GM12878 (cell line): Measurements from ENCODE around the gene HES2. TPM values are rescaled to one million over a fixed set of nuclear protein-coding genes. Genes with fewer than 3 reads are reported as not detected.

Experiments used
- ATAC-seq: fragments of 200-7000 bp; cut with Tn5 transposase; 3 replicates; pipeline ENCODE4 v1.9.1; 2020; ENCODE audit warnings: mild to moderate bottlenecking, moderate library complexity
- BruUV-seq: library from RNA; stranded (reverse); fragments of 400-500 nt; replicated peaks from 2 replicates; lab custom pipeline; 2021; lab: Mats Ljungman, UMichigan
- CTCF ChIA-PET: fragments of 300-600 bp; sonication (Branson Sonifier 250); formaldehyde crosslinking; extraction: SDS; loops from one replicate; lab custom pipeline; 2021; ENCODE audit warnings: inconsistent platforms; lab: Yijun Ruan, JAX
- POLR2A ChIA-PET: fragments of 350-600 bp; formaldehyde crosslinking; extraction: SDS; loops from one replicate; lab custom pipeline; 2021; ENCODE audit warnings: inconsistent platforms; lab: Charles Lee
- RAD21 ChIA-PET: fragments of 300-600 bp; sonication (Branson Sonifier 250); formaldehyde crosslinking; loops from one replicate; lab custom pipeline; 2023; ENCODE audit warnings: antibody characterized with exemption; ENCODE audit not compliant: unreplicated experiment; lab: Charles Lee
- SMC1A ChIA-PET: fragments of 300-600 bp; sonication (Branson Sonifier 250); formaldehyde crosslinking; loops from one replicate; lab custom pipeline; 2023; ENCODE audit not compliant: unreplicated experiment, uncharacterized antibody; lab: Charles Lee
- DNase-seq: peaks from one replicate; pipeline ENCODE4 v3.0.0-alpha.2; 2011; ENCODE audit warnings: low read depth, low spot score
- FAIRE-seq: peaks from 3 replicates; lab custom pipeline; 2011; peaks lifted over from hg19 to GRCh38; lab: Jason Lieb, UNC
- H2AFZ ChIP-seq: 2 replicates; pipeline ENCODE4 v1.6.0; 2011; ENCODE audit warnings: low read depth, low read length, control low read depth; ENCODE audit not compliant: control insufficient read depth
- H3K27ac ChIP-seq: 2 replicates; pipeline ENCODE4 v1.5.1; 2011; ENCODE audit warnings: control low read depth; ENCODE audit not compliant: control insufficient read depth, insufficient read depth
- H3K27me3 ChIP-seq, 2 experiments: replicated peaks in 1 of 2; 2 replicates each; pipeline versions ENCODE4 v1.6.0 to v1.6.1; 2011; ENCODE audit warnings: low read length in 1 of 2; ENCODE audit not compliant: control insufficient read depth in 2 of 2, insufficient read depth in 2 of 2
- H3K36me3 ChIP-seq, 2 experiments: 2 replicates each; pipeline ENCODE4 v1.5.1; 2011; ENCODE audit warnings: low read length in 1 of 2; ENCODE audit not compliant: control insufficient read depth in 2 of 2, insufficient read depth in 2 of 2
- H3K4me1 ChIP-seq: 2 replicates; pipeline ENCODE4 v1.6.1; 2011; ENCODE audit warnings: mild to moderate bottlenecking, low read length, moderate library complexity, mixed read lengths; ENCODE audit not compliant: control insufficient read depth, insufficient read depth
- H3K4me2 ChIP-seq: 2 replicates; pipeline ENCODE4 v1.6.0; 2011; ENCODE audit warnings: control low read depth; ENCODE audit not compliant: control insufficient read depth, insufficient read depth
- H3K4me3 ChIP-seq: fragments of 200-600 bp; sonication (generic); 2 replicates; pipeline ENCODE4 v1.5.1; 2016
- H3K79me2 ChIP-seq: 2 replicates; pipeline ENCODE4 v1.6.0; 2011; ENCODE audit warnings: low read length; ENCODE audit not compliant: control insufficient read depth, insufficient read depth
- H3K9ac ChIP-seq: 2 replicates; pipeline ENCODE4 v1.8.0; 2011; ENCODE audit warnings: low read length, control low read depth, mixed read lengths; ENCODE audit not compliant: control insufficient read depth, insufficient read depth
- H3K9me3 ChIP-seq: replicated peaks from 3 replicates; pipeline ENCODE4 v1.5.1; 2011; ENCODE audit warnings: mild to moderate bottlenecking, low read length; ENCODE audit not compliant: control insufficient read depth, insufficient read depth
- H4K20me1 ChIP-seq: 2 replicates; pipeline ENCODE4 v1.6.0; 2011; ENCODE audit not compliant: control insufficient read depth, insufficient read depth
- EED ChIP-seq: sonication (generic); IDR thresholded peaks from 2 replicates; pipeline ENCODE4 v1.6.1; 2016; ENCODE audit warnings: antibody characterized with exemption, low read depth
- HDAC6 ChIP-seq: fragments of 200-600 bp; sonication (generic); IDR thresholded peaks from one replicate; pipeline ENCODE4 v1.8.0; 2017; ENCODE audit warnings: antibody characterized with exemption; ENCODE audit not compliant: unreplicated experiment
- KAT2A ChIP-seq: conservative IDR thresholded peaks from 2 replicates; pipeline ENCODE4 v1.6.1; 2011; ENCODE audit warnings: low read depth, low read length; ENCODE audit not compliant: control insufficient read depth
- POLR2A ChIP-seq: IDR thresholded peaks from 2 replicates; pipeline ENCODE4 v1.6.1; 2011; ENCODE audit warnings: low read depth, mild to moderate bottlenecking, low read length
- RBBP5 ChIP-seq: fragments of 200-600 bp; sonication (generic); conservative IDR thresholded peaks from 2 replicates; pipeline ENCODE4 v1.6.1; 2016
- RCOR1 ChIP-seq: conservative IDR thresholded peaks from 2 replicates; pipeline ENCODE4 v1.6.1; 2012; ENCODE audit warnings: low read depth, low read length, improper control_type of control experiment
- RELA ChIP-seq: fragments of 450-650 bp; IDR thresholded peaks from 2 replicates; pipeline ENCODE4 v1.8.0; 2014; ENCODE audit warnings: borderline replicate concordance; ENCODE audit not compliant: partially characterized antibody
- SMAD5 ChIP-seq: IDR thresholded peaks from 2 replicates; pipeline ENCODE4 v1.6.1; 2016; ENCODE audit warnings: antibody characterized with exemption, low read depth
- SREBF1 ChIP-seq: IDR thresholded peaks from 2 replicates; pipeline ENCODE4 v1.6.1; 2012; ENCODE audit warnings: mild to moderate bottlenecking, low read length
- STAT3 ChIP-seq: IDR thresholded peaks from 2 replicates; pipeline ENCODE4 v1.6.1; 2011; ENCODE audit warnings: low read depth, low read length, improper control_type of control experiment
- TCF3 ChIP-seq: IDR thresholded peaks from 2 replicates; pipeline ENCODE4 v1.6.1; 2012; ENCODE audit warnings: low read depth, mild to moderate bottlenecking, low read length, borderline replicate concordance; ENCODE audit not compliant: insufficient read depth
- ZNF217 ChIP-seq: fragments of 450-650 bp; IDR thresholded peaks from 2 replicates; pipeline ENCODE4 v1.6.1; 2017; ENCODE audit warnings: antibody characterized with exemption, mild to moderate bottlenecking
- ZNF622 ChIP-seq: fragments of 450-650 bp; IDR thresholded peaks from 2 replicates; pipeline ENCODE4 v1.6.1; 2017; ENCODE audit warnings: mild to moderate bottlenecking, inconsistent platforms
- WGBS: methylation state at CpG from one replicate; pipeline ENCODE4 v1.1.6; 2016; ENCODE audit warnings: low lambda C conversion rate; ENCODE audit not compliant: insufficient replicate concordance, insufficient coverage; ENCODE audit errors: missing lambda C conversion rate; 5-methylcytosine and 5-hydroxymethylcytosine counted together
- in situ Hi-C: fragments of 300-500 bp; cut with MboI; formaldehyde crosslinking; loops from 9 replicates; pipeline ENCODE4 v1.14.3; 2018; ENCODE audit warnings: mixed read lengths
- intact Hi-C: fragments of 100-400 bp; cut with micrococcal nuclease; formaldehyde crosslinking; loops from one replicate; pipeline ENCODE4 v1.14.2; 2022; ENCODE audit not compliant: unreplicated experiment
- polyA plus RNA-seq, 11 experiments: library from polyadenylated mRNA; depleted of rRNA in 4 of 11; unstranded in 6 of 11; stranded (reverse) in 5 of 11; fragments of >200 nt; fragmentation: Nextera tagmentation in 4 of 11; fragmentation: Illumina TruSeq in 1 of 11; extraction: Ambion mirVana in 4 of 11; extraction: Trizol in 1 of 11; gene quantifications; 1 replicate in 1 of 11; 2 replicates in 10 of 11; pipeline versions ENCODE4 v1.2.1 to v1.2.3, GENCODE V29; 2011 to 2016; ENCODE audit warnings: inconsistent platforms in 2 of 11, missing spikeins in 2 of 11, low read depth in 1 of 11
- total RNA-seq, 4 experiments: library from RNA; depleted of rRNA in 3 of 4; stranded (reverse); fragments of >200 nt in 3 of 4; fragmentation: Illumina TruSeq in 1 of 4; extraction: Trizol in 1 of 4; gene quantifications; 2 replicates each; pipeline versions ENCODE4 v1.2.1 to v1.2.3, GENCODE V29; 2013 to 2021
- TF ChIP-seq, protein P1 (sequence below): fragments of 150-350 bp; IDR thresholded peaks from 2 replicates; pipeline ENCODE4 v1.6.1; 2014; ENCODE audit warnings: mild to moderate bottlenecking, low read depth, low read length
- TF ChIP-seq, protein P2 (sequence below): fragments of 450-650 bp; IDR thresholded peaks from 2 replicates; pipeline ENCODE4 v1.6.1; 2016; ENCODE audit warnings: mild to moderate bottlenecking, moderate library complexity, borderline replicate concordance

Gene HES2
- total and polyA plus RNA-seq, 10 of the 15 experiments (the other 5 are each of a cell fraction or from before 2014, with no cell fraction given): 0.13 to 2.0 (median 0.26) TPM

DNA sequence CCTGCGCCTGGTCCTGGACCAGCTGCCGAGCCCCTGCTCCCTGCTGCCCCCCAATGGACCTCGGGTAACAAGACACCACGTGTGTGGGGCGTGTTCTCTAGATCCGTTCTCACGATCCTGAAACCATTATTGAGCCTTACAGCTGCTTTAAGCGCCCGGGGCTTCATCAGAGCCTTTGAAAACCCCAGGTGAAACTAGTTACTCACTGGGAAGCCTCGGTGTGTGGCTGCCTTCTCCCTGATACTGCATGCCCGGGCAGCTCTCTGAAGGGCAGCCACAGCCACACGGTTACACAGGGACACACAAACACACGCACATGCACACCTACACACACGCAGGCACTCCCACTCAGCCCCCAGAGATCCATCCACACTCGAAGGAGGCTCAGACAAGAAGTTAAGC lies 5.3 kb downstream of the HES2 start (continued):
- TF ChIP-seq, protein P1, sequence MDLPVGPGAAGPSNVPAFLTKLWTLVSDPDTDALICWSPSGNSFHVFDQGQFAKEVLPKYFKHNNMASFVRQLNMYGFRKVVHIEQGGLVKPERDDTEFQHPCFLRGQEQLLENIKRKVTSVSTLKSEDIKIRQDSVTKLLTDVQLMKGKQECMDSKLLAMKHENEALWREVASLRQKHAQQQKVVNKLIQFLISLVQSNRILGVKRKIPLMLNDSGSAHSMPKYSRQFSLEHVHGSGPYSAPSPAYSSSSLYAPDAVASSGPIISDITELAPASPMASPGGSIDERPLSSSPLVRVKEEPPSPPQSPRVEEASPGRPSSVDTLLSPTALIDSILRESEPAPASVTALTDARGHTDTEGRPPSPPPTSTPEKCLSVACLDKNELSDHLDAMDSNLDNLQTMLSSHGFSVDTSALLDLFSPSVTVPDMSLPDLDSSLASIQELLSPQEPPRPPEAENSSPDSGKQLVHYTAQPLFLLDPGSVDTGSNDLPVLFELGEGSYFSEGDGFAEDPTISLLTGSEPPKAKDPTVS: no peak

DNA sequence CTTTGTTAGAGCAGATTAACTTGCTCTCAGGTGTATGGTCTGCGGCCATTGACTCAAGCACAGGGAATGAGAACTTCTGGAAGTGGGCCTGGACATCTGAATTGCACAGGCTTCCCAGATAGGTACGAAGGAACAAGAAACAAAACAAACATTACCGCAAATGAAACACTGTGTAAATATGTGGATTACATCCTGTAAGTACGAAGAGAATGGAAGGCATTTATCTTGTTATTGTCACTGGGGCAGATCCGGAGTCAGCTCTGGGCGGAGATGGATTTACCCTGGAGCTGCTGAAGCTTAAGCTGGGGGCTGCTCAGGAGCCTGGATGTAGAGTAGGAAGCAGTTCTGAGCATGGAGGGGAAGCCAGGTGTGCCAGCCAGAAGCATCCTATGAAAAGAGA lies 6.8 kb downstream of the HES2 start:
- POLR2A ChIA-PET: interaction anchor here (0.6 to 1.8 kb wide), 2 partner anchors 52 to 95 kb away, joined by 4 read pairs; no protein-coding TSS in a partner anchor
- Histone ChIP-seq H3K36me3 (no peaks in the 10 kb centered on the region), H3K9ac (no peak overlapping the region), H3K9me3 (no peaks in the 10 kb centered on the region), H3K4me1 (peaks cover 13% of the 10 kb centered on the region), H3K27me3 (no peaks in the 10 kb centered on the region; a peak in 1 of 4 replicates), H3K27ac (no peak overlapping the region), H3K4me3 (no peak overlapping the region), H3K79me2 (no peaks in the 10 kb centered on the region), H2AFZ (no peak overlapping the region), H3K4me2 (no peak overlapping the region), H4K20me1 (no peaks in the 10 kb centered on the region)
- no peak for FAIRE-seq
- in situ Hi-C loops: no loop called here
- SMC1A ChIA-PET: interaction anchor here (1.0 to 1.9 kb wide), 2 partner anchors 11 to 37 kb away, joined by 3 to 5 read pairs; no protein-coding TSS in a partner anchor
- intact Hi-C loops: no loop called here
- RAD21 ChIA-PET: no interaction called here
- BruUV-seq: no TSS peak
- DNase-seq: no peak
- CTCF ChIA-PET: interaction anchor here (1.2 to 11.8 kb wide), 6 partner anchors 10 to 174 kb away, joined by 3 to 86 read pairs (median 10); no protein-coding TSS in a partner anchor
- WGBS: 74% methylated on average over 6 of the region's 6 CpGs
- no peak for TF ChIP-seq TCF3
- TF ChIP-seq SREBF1: no peak
- TF ChIP-seq, protein P2, sequence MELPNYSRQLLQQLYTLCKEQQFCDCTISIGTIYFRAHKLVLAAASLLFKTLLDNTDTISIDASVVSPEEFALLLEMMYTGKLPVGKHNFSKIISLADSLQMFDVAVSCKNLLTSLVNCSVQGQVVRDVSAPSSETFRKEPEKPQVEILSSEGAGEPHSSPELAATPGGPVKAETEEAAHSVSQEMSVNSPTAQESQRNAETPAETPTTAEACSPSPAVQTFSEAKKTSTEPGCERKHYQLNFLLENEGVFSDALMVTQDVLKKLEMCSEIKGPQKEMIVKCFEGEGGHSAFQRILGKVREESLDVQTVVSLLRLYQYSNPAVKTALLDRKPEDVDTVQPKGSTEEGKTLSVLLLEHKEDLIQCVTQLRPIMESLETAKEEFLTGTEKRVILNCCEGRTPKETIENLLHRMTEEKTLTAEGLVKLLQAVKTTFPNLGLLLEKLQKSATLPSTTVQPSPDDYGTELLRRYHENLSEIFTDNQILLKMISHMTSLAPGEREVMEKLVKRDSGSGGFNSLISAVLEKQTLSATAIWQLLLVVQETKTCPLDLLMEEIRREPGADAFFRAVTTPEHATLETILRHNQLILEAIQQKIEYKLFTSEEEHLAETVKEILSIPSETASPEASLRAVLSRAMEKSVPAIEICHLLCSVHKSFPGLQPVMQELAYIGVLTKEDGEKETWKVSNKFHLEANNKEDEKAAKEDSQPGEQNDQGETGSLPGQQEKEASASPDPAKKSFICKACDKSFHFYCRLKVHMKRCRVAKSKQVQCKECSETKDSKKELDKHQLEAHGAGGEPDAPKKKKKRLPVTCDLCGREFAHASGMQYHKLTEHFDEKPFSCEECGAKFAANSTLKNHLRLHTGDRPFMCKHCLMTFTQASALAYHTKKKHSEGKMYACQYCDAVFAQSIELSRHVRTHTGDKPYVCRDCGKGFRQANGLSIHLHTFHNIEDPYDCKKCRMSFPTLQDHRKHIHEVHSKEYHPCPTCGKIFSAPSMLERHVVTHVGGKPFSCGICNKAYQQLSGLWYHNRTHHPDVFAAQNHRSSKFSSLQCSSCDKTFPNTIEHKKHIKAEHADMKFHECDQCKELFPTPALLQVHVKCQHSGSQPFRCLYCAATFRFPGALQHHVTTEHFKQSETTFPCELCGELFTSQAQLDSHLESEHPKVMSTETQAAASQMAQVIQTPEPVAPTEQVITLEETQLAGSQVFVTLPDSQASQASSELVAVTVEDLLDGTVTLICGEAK: no peak
- TF ChIP-seq KAT2A: no peak
- no peak for TF ChIP-seq SMAD5
- TF ChIP-seq, protein P1: no peak
- TF ChIP-seq ZNF217: no peak
- TF ChIP-seq EED: no peak
- TF ChIP-seq RBBP5: no peak
- no peak for TF ChIP-seq POLR2A
- no peak for TF ChIP-seq RCOR1
- no peak for TF ChIP-seq STAT3
- no peak for TF ChIP-seq HDAC6
- no peak for TF ChIP-seq ZNF622
- TF ChIP-seq RELA: no peak
- TF ChIP-seq, all 136 proteins: peak for 0
- no peak for ATAC-seq
